Peyer's patch (tissue), 4 donors: ENCODE results near the gene FAM210A. TPM values are rescaled to one million over a fixed set of nuclear protein-coding genes. Genes with fewer than 3 reads are reported as not detected.

Experiments
- DNase-seq, 3 donors: peaks; one replicate each; pipeline ENCODE4 v3.0.0-alpha.2; 2017 to 2019
- H3K27ac ChIP-seq, 4 donors: fragments of 200-600 bp; sonication (generic); one replicate each; pipeline ENCODE4 v1.5.1; 2016 to 2019
- H3K27me3 ChIP-seq, 2 donors: fragments of 200-600 bp; sonication (generic); one replicate each; pipeline ENCODE4 v1.5.1; 2019
- H3K36me3 ChIP-seq, 3 donors: fragments of 200-600 bp; sonication (generic); one replicate each; pipeline ENCODE4 v1.5.1; 2016 to 2019
- H3K4me1 ChIP-seq, 4 donors: fragments of 200-600 bp; sonication (generic); one replicate each; pipeline ENCODE4 v1.5.1; 2016 to 2019
- H3K4me3 ChIP-seq, 4 donors: fragments of 200-600 bp; sonication (generic); 1 replicate in 3 of 4; 2 replicates in 1 of 4; pipeline ENCODE4 v1.5.1; 2016 to 2019; ENCODE audit warnings: mild to moderate bottlenecking in 1 of 4
- H3K9me3 ChIP-seq, 4 donors: fragments of 200-600 bp; sonication (generic); one replicate each; pipeline ENCODE4 v1.5.1; 2016 to 2019; ENCODE audit warnings: mild to moderate bottlenecking in 1 of 4
- CTCF ChIP-seq, 6 experiments: fragments of 450-650 bp in 4 of 6; fragments of 200-600 bp in 2 of 6; sonication (generic) in 1 of 6; IDR thresholded peaks; one replicate each; pipeline ENCODE4 v1.5.1; 2017 to 2019; ENCODE audit warnings: antibody characterized with exemption in 6 of 6, mild to moderate bottlenecking in 3 of 6, moderate library complexity in 1 of 6
- POLR2A ChIP-seq, 2 donors: fragments of 450-650 bp; IDR thresholded peaks; one replicate each; pipeline ENCODE4 v1.5.1; 2017; ENCODE audit warnings: antibody characterized with exemption in 2 of 2, mild to moderate bottlenecking in 2 of 2, moderate library complexity in 2 of 2
- total RNA-seq, 4 donors: library from RNA; depleted of rRNA; stranded (reverse); fragments of >200 nt; gene quantifications; one replicate each; pipeline ENCODE4 v1.1.0, GENCODE V29; 2016

The FAM210A gene
- total RNA-seq, 4 donors from 2014 or later, result 6.0 to 14.0 (median 9.7) TPM

- TF ChIP-seq POLR2A (IDR thresholded peaks at IDR 0.05) (no peak), CTCF (IDR thresholded peaks at IDR 0.05) (no peak)
- Histone ChIP-seq H3K36me3 (peaks cover 0 to 20% (median 0%) of the 10 kb centered on the region in 3 donors), H3K27ac (no peak overlapping the region), H3K9me3 (no peaks in the 10 kb centered on the region), H3K4me3 (no peak overlapping the region), H3K4me1 (peaks cover 0 to 4% (median under 1%) of the 10 kb centered on the region in 4 donors), H3K27me3 (no peaks in the 10 kb centered on the region)
- no peak for DNase-seq
Measured at GRCh38 chr18:13621446-13621849, 104.9 kb downstream of the FAM210A start.

- TF ChIP-seq CTCF (IDR thresholded peaks at IDR 0.05) (no peak), POLR2A (IDR thresholded peaks at IDR 0.05) (no peak)
- H3K36me3 ChIP-seq, result peaks cover 0 to 20% (median 0%) of the 10 kb centered on the region in 3 donors
- no peak overlapping the region for H3K27ac ChIP-seq
- H3K27me3 ChIP-seq, result no peaks in the 10 kb centered on the region
- H3K4me3 ChIP-seq, result no peak overlapping the region
- H3K4me1 ChIP-seq, result peaks cover 0 to 7% (median 3%) of the 10 kb centered on the region in 4 donors
- no peaks in the 10 kb centered on the region for H3K9me3 ChIP-seq
- DNase-seq, result peak in 1 of 3 donors; percentile 46
Measured at GRCh38 chr18:13620818-13621445, 105.4 kb downstream of the FAM210A start.

- DNase-seq, result no peak
- Histone ChIP-seq H3K9me3 (no peaks in the 10 kb centered on the region), H3K36me3 (peaks cover 0 to 20% (median 0%) of the 10 kb centered on the region in 3 donors), H3K27ac (no peak overlapping the region), H3K4me1 (peaks cover 0 to 9% (median 3%) of the 10 kb centered on the region in 4 donors), H3K27me3 (no peaks in the 10 kb centered on the region), H3K4me3 (no peak overlapping the region)
- TF ChIP-seq CTCF (IDR thresholded peaks at IDR 0.05), result no peak
- no peak for TF ChIP-seq POLR2A (IDR thresholded peaks at IDR 0.05)
Measured at GRCh38 chr18:13620206-13620672, 106.1 kb downstream of the FAM210A start.

- H3K27me3 ChIP-seq, result no peaks in the 10 kb centered on the region
- no peaks in the 10 kb centered on the region for H3K9me3 ChIP-seq
- H3K4me3 ChIP-seq, result no peak overlapping the region
- H3K27ac ChIP-seq, result no peak overlapping the region
- H3K4me1 ChIP-seq, result peaks cover 0 to 15% (median 3%) of the 10 kb centered on the region in 4 donors
- no peak for TF ChIP-seq POLR2A (IDR thresholded peaks at IDR 0.05)
- no peak for TF ChIP-seq CTCF (IDR thresholded peaks at IDR 0.05)
- peaks cover 0 to 20% (median 0%) of the 10 kb centered on the region in 3 donors for H3K36me3 ChIP-seq
- DNase-seq, result peak in 1 of 3 donors; percentile 44
Measured at GRCh38 chr18:13619505-13620205, 106.7 kb downstream of the FAM210A start.

- TF ChIP-seq POLR2A (IDR thresholded peaks at IDR 0.05) (no peak), CTCF (IDR thresholded peaks at IDR 0.05) (no peak)
- DNase-seq, result peak in 1 of 3 donors; percentile 41
- no peak overlapping the region for H3K27ac ChIP-seq
- H3K4me1 ChIP-seq, result peaks cover 0 to 15% (median 3%) of the 10 kb centered on the region in 4 donors
- H3K9me3 ChIP-seq, result no peaks in the 10 kb centered on the region
- H3K27me3 ChIP-seq, result no peaks in the 10 kb centered on the region
- H3K36me3 ChIP-seq, result peaks cover 0 to 20% (median 0%) of the 10 kb centered on the region in 3 donors
- no peak overlapping the region for H3K4me3 ChIP-seq
Measured at GRCh38 chr18:13618760-13619438, 107.5 kb downstream of the FAM210A start.
